ENCODE data around the gene MBD3L2B.

DNA sequence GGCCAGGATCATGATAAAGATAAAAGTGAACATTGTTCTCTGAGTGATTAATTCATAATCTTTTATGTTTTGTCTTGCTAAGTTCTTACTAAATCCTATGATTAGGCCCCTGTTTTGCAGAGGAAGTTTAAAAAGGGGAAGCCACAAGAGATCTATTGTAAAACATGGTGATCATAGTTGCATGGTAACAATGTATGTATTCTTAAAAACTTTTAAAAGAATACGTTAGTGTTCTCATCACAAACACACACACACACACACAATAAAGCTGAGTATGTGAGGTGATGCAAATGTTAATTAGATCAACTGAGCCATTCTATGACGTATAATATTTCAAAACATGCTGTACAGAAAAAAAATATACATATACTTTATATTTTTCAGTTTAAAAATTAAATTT is 51.2 kb downstream of the MBD3L2B start:
- no peak for TF ChIP-seq CSDC2 (CRISPR knock-in tag; IDR thresholded peaks at IDR 0.05)
- TF ChIP-seq ZC3H10 (CRISPR knock-in tag; IDR thresholded peaks at IDR 0.05): no peak
- TF ChIP-seq, protein P1, sequence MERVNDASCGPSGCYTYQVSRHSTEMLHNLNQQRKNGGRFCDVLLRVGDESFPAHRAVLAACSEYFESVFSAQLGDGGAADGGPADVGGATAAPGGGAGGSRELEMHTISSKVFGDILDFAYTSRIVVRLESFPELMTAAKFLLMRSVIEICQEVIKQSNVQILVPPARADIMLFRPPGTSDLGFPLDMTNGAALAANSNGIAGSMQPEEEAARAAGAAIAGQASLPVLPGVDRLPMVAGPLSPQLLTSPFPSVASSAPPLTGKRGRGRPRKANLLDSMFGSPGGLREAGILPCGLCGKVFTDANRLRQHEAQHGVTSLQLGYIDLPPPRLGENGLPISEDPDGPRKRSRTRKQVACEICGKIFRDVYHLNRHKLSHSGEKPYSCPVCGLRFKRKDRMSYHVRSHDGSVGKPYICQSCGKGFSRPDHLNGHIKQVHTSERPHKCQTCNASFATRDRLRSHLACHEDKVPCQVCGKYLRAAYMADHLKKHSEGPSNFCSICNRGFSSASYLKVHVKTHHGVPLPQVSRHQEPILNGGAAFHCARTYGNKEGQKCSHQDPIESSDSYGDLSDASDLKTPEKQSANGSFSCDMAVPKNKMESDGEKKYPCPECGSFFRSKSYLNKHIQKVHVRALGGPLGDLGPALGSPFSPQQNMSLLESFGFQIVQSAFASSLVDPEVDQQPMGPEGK (CRISPR knock-in tag; IDR thresholded peaks at IDR 0.05; ENCODE audit: borderline replicate concordance): no peak
- TF ChIP-seq ZNF70 (CRISPR knock-in tag; IDR thresholded peaks at IDR 0.05): no peak
- no peak for TF ChIP-seq ARNTL (CRISPR knock-in tag; IDR thresholded peaks at IDR 0.05; ENCODE audit: borderline replicate concordance, low read depth)
- TF ChIP-seq ZNF8 (CRISPR knock-in tag; IDR thresholded peaks at IDR 0.05): no peak
- TF ChIP-seq, protein P2, sequence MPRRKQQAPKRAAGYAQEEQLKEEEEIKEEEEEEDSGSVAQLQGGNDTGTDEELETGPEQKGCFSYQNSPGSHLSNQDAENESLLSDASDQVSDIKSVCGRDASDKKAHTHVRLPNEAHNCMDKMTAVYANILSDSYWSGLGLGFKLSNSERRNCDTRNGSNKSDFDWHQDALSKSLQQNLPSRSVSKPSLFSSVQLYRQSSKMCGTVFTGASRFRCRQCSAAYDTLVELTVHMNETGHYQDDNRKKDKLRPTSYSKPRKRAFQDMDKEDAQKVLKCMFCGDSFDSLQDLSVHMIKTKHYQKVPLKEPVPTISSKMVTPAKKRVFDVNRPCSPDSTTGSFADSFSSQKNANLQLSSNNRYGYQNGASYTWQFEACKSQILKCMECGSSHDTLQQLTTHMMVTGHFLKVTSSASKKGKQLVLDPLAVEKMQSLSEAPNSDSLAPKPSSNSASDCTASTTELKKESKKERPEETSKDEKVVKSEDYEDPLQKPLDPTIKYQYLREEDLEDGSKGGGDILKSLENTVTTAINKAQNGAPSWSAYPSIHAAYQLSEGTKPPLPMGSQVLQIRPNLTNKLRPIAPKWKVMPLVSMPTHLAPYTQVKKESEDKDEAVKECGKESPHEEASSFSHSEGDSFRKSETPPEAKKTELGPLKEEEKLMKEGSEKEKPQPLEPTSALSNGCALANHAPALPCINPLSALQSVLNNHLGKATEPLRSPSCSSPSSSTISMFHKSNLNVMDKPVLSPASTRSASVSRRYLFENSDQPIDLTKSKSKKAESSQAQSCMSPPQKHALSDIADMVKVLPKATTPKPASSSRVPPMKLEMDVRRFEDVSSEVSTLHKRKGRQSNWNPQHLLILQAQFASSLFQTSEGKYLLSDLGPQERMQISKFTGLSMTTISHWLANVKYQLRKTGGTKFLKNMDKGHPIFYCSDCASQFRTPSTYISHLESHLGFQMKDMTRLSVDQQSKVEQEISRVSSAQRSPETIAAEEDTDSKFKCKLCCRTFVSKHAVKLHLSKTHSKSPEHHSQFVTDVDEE (CRISPR knock-in tag; IDR thresholded peaks at IDR 0.05): no peak
- TF ChIP-seq SNAI2 (CRISPR knock-in tag; IDR thresholded peaks at IDR 0.05): no peak
- TF ChIP-seq ESRRG (CRISPR knock-in tag; IDR thresholded peaks at IDR 0.05): no peak

Data from SK-N-SH treated with all-trans-retinoic acid at 6 μM for 48 hours (cell line).